GM12801 (cell line): ENCODE measurements around the gene FUT9.

Experiments
- CTCF ChIP-seq: IDR thresholded peaks from one replicate; pipeline ENCODE4 v1.5.1; 2011; ENCODE audit warnings: control low read depth; ENCODE audit not compliant: insufficient read length; ENCODE audit errors: extremely low read depth

The FUT9 gene

GRCh38 chr6:96101564-96101963 is 85.8 kb downstream of the FUT9 start:
- no peak for TF ChIP-seq CTCF

GRCh38 chr6:96104910-96105309 is 89.1 kb downstream of the FUT9 start:
- TF ChIP-seq CTCF: no peak

- no peak for TF ChIP-seq CTCF
Measured at GRCh38 chr6:96110878-96111277, 95.1 kb downstream of the FUT9 start.

GRCh38 chr6:96116674-96117073 is 100.9 kb downstream of the FUT9 start:
- no peak for TF ChIP-seq CTCF

GRCh38 chr6:96124778-96125177 is 109.0 kb downstream of the FUT9 start:
- no peak for TF ChIP-seq CTCF

- TF ChIP-seq CTCF: no peak
Measured at GRCh38 chr6:96138406-96138805, 122.6 kb downstream of the FUT9 start.

GRCh38 chr6:96142142-96142541 is 126.4 kb downstream of the FUT9 start:
- TF ChIP-seq CTCF: no peak

GRCh38 chr6:96150431-96150830 is 134.7 kb downstream of the FUT9 start:
- no peak for TF ChIP-seq CTCF
